CD1c-positive myeloid dendritic cell (primary cell): ENCODE measurements around the gene AP3D1.

Source experiments
- DNase-seq: peaks from one replicate; pipeline ENCODE4 v3.0.0-alpha.2; 2016; ENCODE audit errors: extremely low spot score

Gene AP3D1

DNA sequence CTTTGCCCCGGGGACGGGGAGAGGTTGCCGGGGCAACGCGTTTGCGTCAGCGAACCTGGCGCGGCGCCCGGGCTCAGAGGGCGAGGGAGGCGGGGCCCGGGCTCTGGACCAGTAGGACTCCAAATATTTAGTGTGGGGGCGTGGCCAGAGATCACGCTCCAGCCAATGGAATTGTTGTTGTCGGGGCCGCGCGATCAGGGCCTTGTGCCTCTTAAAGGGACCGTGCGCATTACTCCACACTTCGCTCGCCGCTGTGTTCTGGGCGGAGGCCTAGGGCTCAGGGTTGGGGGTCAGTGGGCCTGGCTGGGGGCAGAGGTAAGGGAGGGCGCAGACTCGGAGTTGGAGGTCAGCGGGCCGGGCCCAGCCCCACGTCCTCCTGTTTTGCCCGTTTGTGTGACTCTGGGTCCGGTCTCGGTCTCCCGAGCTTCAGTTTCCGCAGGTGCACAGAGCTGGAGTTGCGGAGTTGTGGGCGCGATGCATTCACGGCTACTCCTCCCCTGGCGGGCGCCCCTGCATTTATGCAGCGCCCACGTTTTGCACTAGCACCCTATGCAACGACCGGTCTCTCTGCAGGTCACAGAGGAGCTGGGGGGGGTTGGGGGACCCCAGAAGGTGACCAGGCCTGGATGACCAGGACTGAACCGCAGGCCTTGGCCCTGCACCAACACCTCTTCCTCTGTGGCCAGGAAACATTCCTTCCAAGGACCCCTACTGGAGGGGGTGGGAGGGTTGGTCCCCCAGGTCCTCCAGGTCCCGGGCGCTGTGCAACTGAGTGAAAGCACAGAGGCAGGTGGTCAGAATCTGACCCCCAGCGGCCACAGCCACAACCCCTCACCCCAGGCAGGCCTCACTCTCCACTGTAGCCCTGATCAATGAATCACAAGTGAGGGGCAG lies 89.6 kb downstream of the AP3D1 start:
- DNase-seq, result peak; percentile 100

DNA sequence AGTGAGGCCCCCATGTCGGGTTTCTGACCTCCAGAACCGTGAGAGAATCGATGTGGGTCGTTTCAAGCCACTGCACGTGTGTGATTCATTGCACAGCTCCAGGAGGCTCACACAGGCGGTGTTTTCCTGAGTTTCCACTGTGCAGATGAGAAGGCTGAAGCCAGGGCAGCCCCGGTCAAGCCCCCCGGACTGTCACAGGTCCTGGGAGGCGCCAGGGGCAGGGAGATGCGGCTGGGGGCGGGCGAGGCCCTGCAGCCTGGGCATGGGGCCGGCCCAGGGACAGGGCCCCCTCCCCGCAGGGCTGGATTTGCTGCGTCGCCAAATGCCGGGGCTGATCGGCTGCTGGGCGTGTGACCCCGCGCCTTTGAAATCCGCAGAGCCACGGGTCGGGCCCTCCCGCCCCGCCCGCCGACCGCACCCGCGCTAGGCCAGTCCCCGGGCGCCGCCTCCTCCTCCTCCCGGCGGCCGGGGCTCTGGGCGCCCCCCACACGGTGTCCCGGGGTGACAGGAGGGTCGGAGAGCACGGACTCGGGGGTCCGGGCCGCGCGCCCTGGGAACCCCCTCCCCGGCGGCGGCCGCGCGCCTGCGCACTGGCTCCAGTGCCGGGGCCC lies 90.4 kb downstream of the AP3D1 start:
- peak; percentile 48 for DNase-seq

DNA sequence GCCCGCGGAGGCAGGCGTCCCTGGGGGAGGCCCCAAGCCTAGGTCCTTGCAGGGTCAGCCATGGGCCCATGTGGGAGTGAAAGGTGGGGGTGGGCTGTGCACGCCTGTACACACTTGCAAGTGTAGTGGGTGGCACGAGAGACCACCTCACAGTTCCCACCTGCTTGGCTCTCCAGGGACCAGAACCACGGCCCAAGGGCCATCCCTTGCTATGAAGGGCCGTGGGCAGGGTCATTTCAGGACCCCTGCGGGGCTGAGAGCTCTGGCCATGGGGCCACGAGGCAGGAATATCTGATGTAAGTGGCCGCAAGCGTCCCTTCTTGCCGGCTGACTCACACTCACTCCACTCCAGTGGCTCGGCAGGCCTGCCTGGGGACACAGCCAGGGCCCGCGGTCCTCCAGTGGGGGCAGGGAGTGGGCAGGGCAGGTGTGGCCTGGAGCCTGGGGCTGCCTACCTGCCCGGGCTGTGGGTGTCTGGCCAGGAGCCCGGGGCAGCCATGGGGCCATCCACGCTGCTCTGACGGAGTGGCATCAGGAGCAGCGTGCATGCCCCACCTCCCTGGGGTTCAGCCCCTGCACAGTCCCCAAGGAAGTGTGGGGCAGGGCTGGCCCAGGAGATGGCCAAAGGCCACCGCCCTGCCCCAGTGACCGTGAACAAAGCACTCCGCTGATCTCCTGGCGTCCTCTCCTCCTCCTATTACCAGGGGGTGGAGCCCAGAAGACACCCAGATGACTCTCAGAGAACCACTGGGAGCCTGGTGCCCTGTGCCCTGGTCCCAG lies 91.8 kb downstream of the AP3D1 start:
- no peak for DNase-seq

DNA sequence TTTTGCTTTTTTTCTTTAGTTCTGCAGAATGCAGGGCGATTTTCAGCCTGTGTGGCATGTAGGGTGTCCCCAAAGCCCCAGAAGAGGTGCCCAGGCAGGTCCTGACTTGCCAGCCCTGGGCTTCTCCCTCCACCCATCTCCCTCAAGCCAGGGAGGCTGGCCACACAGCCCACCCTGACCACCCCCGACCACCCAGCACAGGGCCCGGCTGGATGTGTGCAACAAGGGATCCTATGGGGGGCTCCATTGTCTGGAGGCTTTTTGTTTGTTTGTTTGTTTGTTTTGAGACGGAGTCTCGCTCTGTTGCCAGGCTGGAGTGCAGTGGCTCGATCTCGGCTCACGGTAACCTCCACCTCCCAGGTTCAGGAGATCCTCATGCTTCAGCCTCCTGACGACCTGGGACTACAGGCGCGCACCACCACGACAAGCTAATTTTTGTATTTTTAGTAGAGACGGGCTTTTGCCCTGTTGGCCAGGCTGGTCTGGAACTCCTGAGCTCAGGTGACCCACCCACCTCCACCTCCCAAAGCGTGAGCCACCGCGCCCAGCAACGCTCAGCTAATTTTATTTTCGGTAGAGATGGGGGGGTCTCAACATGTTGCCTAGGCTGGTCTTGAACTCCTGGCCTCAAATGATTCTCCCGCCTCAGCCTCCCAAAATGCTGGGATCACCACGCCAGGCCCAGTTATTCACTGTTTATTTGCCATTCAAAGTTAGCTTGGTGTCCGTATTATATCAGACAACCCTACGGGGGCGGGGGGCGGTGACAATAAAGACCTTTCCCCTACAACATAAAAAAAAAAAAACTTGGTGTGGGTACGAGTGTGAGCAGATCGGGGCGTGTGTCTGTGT lies 92.6 kb downstream of the AP3D1 start:
- no peak for DNase-seq

DNA sequence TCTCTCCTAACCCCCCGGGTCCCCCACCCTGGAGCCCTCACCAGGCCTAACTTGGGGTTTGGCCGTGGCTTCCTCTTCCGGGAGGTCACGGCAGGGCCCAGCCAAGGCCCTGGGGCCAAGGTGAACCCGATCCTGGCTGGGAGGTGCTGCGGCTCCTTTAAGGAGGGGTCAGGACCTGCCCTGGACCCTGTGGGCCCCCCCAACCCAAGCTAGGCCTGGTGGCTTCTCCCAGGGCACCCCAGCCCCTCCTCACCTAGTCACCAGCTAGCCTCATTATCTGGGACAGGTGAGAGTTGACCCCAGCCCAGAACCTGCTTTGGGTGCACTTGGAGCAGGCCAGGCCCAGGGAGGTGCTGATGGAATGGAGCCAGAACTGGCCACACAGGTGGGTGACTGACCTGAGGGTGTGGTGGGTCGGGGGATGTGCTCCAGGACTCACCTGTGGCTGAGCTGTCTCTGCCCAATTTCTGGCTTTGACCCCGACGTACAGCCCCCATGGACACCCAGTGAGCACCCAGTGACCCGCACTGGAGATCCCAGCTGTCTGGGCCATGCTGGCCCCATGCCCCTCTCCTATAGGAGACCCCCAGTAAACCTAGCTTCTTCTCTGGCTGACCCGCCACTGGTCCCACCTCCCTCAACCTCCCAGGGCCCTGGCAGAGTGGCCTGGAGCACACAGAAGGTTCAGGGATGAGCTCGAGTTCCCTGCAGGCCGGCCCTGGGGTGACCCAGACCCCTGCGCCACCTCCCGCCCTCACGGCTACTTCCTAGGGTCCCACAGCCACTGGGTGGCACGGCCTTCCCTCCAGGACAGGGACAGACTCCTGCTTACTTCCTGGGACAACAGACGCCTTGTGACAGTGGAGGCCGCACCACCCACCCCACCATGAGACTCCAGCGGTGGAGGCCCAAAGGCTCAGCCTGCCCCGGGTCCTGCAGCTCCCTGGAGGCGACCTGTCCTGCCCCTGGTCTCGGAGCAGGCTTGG lies 93.6 kb downstream of the AP3D1 start:
- DNase-seq, result no peak

DNA sequence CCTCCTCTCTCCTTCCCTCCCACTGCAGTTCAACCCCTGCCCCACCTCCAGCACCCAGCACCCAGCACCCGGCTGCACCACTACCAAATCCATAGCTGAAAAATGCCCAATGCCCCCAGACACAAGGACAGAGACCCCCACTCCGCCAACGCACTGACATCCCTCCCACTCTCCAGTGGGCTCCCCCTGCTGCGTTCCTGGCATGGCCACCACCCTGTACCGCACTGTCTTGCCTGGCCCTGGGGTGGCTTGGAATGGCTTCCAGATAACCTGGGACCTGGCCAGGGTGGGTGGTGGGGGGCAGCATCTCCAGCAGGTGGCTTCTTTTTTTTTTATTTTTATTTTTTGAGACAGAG lies 94.6 kb downstream of the AP3D1 start:
- no peak for DNase-seq

DNA sequence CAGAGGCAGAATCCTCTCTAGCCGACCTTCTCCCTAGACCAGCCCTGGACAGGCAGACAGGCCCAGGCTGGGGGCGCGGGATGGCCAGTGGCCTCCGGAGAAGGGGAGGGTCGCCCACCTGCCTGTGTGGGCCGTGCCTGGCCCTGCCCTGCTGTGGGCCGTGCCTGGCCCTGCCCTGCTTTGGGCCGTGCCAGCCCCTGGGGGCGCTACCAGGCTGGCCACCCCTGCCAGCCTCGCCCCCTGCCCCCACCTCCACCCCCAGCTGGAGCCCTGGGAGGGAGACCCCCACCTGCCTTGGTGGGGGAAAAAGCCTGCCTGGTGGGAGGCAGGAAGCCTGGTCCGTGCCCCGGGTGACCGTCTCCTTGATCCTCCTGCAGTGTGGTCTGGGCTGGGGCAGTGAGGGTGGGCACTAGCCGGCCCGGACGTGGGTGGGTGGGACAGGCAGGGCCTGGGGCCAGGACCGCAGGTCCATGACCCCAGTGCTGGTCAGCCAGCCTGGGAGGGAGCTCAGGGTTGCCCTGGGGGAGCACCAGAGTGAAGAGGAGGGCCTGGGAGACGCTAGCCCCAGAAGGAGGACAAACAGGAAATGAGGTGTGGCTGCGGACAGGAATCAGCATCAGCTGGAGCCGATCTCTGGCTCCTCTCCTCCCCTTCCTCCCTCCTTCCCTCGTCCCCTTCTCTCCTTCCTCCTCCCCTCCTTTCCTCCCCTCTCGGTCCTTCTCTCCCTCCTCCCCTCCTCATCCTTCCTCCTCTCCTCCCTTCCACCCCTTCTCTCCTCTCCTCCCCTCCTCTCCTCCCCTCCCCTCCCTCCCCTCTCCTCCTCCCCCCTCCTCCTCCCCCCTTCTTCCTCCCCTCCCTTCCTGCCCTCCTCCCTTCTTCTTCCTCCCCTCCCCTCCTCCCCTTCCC lies 95.2 kb downstream of the AP3D1 start:
- DNase-seq, result no peak

DNA sequence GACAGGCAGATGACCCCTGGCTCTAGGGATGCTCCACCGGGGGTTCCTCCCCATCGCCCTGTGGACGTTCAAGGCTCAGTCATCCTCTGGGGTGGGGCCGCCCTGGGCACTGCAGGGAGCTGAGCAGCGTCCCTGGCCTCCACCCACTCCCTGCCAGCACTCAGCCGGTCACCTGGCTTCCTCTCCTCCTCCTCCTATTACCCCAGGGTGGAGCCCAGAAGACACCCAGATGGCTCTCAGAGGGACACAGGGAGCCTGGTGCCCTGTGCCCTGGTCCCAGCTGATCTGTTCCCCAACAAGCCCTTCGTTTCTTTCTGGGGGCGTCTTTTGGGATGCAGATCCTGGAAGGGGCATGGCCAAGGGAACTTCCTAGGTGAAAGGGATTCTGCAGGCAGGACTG lies 96.6 kb downstream of the AP3D1 start:
- DNase-seq, result no peak

DNA sequence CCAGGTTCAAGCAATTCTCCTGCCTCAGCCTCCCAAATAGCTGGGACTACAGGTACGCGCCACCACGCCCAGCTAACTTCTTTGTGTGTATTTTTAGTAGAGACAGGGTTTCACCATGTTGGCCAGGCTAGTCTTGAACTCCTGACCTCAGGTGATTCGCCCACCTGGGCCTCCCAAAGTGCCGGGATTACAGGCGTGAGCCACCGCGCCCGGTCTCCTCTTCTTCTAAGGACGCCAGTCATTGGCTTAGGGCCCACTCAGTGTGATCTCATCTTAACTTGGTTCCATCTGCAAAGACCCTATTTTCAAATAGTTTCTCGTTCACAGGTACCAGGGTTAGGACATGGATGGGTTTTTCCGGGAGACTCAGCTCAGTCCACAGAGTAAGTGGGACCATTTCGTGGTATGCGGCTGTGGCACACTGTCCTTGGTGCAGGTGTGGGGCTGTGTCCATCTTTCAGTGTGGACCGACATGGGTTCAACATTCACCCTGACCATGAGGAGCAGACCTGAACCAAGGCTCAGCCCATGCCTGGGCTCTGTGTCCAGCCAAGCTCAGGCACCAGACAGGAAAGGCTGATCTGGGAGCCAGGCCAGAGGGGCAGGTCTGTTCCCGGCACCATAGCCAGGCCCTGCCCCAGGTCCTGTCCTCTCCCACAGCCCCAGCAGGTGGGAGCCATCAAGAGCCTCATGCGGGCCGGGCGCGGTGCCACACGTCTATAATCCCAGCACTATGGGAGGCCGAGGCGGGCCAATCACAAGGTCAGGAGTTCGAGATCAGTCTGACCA lies 97.6 kb downstream of the AP3D1 start:
- DNase-seq, result no peak

DNA sequence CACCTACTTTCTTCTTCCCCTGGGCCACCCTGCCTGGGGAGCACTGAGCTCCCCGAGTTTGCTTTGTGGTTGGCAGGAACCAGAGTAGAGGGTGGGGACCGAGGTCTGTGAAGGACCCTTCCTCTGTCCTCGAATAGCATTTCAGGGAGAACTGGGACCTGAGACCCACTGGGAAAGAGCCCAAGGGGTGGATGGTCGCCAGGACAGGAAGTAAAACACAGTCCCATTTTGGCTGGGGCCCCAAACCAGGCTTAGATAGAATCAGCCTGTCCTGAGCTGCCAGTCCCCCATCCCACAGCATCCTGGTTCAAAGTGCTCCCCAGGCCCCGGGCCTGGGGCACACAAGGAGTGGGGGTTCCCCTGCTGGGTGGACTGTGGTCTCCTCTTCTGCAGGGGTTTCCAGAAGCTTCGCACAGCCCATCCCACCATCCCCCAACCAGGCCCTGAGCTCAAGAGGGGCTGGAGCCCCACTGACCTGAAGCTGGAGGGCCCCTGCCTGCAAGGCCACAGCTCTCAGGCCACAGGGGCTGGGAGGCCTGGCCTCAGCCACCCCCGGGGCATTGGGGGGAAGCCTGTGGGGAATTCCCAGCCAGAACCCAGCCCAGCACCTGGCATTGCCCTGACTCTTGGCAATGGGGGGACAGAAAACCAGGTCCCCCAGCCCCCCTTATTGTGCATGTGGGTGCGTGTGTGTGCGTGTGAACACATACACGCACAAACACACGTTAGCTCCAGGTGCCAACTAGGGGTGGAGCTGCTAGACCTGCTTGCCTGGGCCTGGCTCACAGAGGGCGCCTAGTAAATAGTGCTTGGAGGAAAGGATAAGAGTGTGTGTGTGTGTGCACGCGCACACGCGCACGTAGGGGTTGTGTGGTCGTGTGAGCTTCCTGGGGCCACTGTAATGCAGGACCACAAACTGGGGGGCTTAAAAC lies 99.3 kb downstream of the AP3D1 start:
- no peak for DNase-seq

DNA sequence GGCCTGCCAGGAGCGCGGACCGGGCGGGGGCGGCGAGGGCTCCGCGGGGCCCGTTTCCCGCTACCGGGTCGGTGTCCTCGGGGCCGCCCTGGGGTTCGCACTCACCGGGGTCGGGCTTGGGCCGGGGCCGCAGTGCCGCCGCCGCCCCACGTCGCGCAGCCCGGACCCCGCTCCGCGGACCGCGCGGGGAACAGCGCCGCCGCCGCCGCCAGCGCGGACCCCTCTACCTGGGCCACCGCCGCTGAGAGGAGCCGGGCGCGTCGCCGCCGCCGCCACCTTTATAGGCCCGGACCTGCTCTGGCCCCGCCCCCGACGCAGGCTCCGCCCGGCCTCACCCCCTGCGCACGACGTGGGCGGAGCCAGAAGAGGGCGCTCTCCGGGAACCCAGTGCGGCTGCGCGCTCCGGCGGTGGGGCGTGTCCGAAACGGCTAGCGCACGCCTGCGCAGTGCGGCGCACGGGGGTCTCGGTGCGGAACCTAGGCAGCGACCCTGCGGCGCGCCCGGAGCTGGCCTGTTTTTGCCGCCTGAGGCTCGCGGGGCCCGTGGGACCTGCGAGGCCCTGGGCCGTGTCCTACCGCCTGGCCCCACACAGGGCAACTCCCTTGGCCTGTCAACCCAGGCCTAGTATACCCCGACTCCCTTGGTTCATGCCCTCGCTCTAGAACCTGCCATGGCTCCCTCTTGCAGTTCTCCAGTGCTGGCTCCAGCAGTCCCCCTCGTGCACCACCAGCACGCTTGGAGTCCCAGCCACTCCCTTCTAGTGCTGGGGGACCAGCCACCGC lies 100.2 kb downstream of the AP3D1 start, which contains the start of gene MKNK2:
Gene MKNK2 (minus strand): TSS at position 254 of the 782 bp plus-strand sequence. CDS start 393 bp downstream, outside the sequence.
- DNase-seq, result peak; percentile 97
